ENCODE data around the gene ISOC2. TPM values are rescaled to one million over a fixed set of nuclear protein-coding genes. Genes with fewer than 3 reads are reported as not detected.

Gene ISOC2
- total RNA-seq, 1 donor from 2014 or later, result 53.2 TPM

- DNase-seq (ENCODE audit: low spot score), result no peak
Measured at GRCh38 chr19:55479451-55480230, 18.2 kb upstream of the ISOC2 start.

- no peak for DNase-seq (ENCODE audit: low spot score)
Measured at GRCh38 chr19:55479045-55479444, 17.6 kb upstream of the ISOC2 start.

GRCh38 chr19:55478364-55478763 is 16.9 kb upstream of the ISOC2 start:
- DNase-seq (ENCODE audit: low spot score), result no peak

- DNase-seq (ENCODE audit: low spot score), result no peak
Measured at GRCh38 chr19:55477905-55478304, 16.5 kb upstream of the ISOC2 start.

- peak; percentile 99 for DNase-seq (ENCODE audit: low spot score)
Measured at GRCh38 chr19:55476100-55476775, 14.8 kb upstream of the ISOC2 start, which contains the start of gene ZNF628. TSS of gene ZNF628 (plus strand) at chr19:55476617. CDS start at chr19:55479911, 3,294 bp downstream.

- no peak for DNase-seq (ENCODE audit: low spot score)
Measured at GRCh38 chr19:55474269-55475265, 13.1 kb upstream of the ISOC2 start.

GRCh38 chr19:55473225-55474012 is 12.0 kb upstream of the ISOC2 start:
- DNase-seq (ENCODE audit: low spot score), result no peak

- DNase-seq (ENCODE audit: low spot score), result no peak
Measured at GRCh38 chr19:55472463-55472862, 11.0 kb upstream of the ISOC2 start.

GRCh38 chr19:55471266-55471665 is 9.8 kb upstream of the ISOC2 start:
- DNase-seq (ENCODE audit: low spot score), result no peak

GRCh38 chr19:55468054-55468393 is 6.6 kb upstream of the ISOC2 start:
- no peak for DNase-seq (ENCODE audit: low spot score)

GRCh38 chr19:55467236-55468053 is 6.0 kb upstream of the ISOC2 start:
- no peak for DNase-seq (ENCODE audit: low spot score)

GRCh38 chr19:55466241-55466614 is 4.8 kb upstream of the ISOC2 start:
- no peak for DNase-seq (ENCODE audit: low spot score)

GRCh38 chr19:55465460-55466240 is 4.2 kb upstream of the ISOC2 start:
- DNase-seq (ENCODE audit: low spot score), result no peak

GRCh38 chr19:55464662-55465054 is 3.2 kb upstream of the ISOC2 start, which contains the start of gene C19orf85:
TSS of gene C19orf85 (minus strand) at chr19:55464751. CDS start at chr19:55464554, 197 bp downstream.
- DNase-seq (ENCODE audit: low spot score), result no peak

GRCh38 chr19:55464039-55464661 is 2.7 kb upstream of the ISOC2 start:
- DNase-seq (ENCODE audit: low spot score), result no peak

GRCh38 chr19:55463583-55464031 is 2.2 kb upstream of the ISOC2 start:
- no peak for DNase-seq (ENCODE audit: low spot score)

- DNase-seq (ENCODE audit: low spot score), result no peak
Measured at GRCh38 chr19:55462722-55463121, 1.3 kb upstream of the ISOC2 start.

- no peak for DNase-seq (ENCODE audit: low spot score)
Measured at GRCh38 chr19:55461974-55462626, 658 bp upstream of the ISOC2 start.

Measured in mesenteric fat pad (tissue), 1 donor.